ENCODE results near the gene WTAP.
"Not testable (repeated sequence)": the region's sequence is repeated elsewhere in the genome, so short reads cannot be mapped to it uniquely, and the experiment has no call there.

Gene WTAP

DNA sequence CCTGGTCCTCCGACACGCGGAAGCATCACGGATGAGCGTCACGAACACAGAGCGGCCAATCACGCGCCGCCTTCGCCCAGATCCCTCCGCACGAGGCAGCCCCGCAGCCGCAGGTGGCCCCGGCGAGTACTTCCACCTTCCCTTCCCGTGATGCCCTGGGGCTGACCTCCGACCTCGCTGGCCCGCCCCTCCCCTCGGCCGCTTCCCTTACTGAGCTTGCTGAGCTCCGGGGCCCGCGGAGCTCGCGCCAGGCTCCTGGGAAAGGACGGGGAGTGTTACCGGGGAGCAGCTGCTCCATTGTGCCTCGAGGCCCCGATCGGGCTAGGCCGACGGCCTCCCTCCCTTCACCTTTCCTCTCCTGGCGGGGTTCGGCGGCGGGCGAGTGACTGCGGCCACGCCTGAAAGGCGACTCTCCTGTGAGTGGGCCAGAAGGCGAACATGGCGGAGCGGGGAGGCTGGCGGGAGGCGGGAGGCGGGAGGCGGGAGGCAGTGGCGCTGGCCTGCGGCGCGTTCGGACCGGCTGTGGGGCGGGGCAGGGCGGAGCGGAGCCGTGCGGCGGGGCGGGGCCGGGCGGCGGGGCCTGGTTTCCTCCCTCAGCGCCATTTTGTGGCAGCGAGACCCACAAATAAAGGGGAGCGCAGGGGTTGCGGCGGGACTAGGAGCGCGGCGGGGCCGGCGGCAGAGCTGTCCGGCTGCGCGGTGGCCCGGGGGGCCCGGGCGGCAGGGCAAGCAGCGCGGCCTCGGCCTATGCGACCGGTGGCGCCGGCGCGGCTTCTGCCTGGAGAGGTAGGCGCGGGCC lies at the start of gene WTAP:
Gene WTAP, plus strand, starts transcription at position 589 of the 799 bp plus-strand sequence. CDS start 8,760 bp downstream, outside the sequence.
- H3K4me3 ChIP-seq (ENCODE audit: low read depth, low read length) = peak within 1 kb of the TSS; percentile 96

- H3K4me3 ChIP-seq (ENCODE audit: low read depth, low read length) = no peak overlapping the region
Observed at GRCh38 chr6:159677506-159678165, 49.7 kb upstream of the WTAP start.

DNA sequence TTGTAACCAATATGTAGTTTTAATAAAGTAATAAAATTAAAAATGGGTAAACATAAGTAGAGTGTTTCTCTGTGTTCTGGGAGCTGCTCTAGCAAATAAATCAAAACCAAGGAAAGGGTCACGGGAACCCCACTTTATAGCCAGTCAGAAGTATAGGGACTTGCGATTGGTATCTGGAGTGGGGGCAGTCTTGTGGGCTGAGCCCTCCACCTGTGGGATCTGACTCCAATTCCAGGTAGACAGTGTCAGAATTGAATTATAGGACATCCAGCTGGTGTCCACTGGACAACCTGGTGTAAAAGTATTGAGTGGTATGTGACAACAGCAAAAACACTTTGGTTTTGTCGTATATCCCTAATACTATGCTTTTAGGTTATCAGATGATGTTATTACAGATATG lies 48.7 kb upstream of the WTAP start:
- H3K4me3 ChIP-seq (ENCODE audit: low read depth, low read length) = no peak overlapping the region

- no peak overlapping the region for H3K4me3 ChIP-seq (ENCODE audit: low read depth, low read length)
Observed at GRCh38 chr6:159679091-159680077, 47.9 kb upstream of the WTAP start.

DNA sequence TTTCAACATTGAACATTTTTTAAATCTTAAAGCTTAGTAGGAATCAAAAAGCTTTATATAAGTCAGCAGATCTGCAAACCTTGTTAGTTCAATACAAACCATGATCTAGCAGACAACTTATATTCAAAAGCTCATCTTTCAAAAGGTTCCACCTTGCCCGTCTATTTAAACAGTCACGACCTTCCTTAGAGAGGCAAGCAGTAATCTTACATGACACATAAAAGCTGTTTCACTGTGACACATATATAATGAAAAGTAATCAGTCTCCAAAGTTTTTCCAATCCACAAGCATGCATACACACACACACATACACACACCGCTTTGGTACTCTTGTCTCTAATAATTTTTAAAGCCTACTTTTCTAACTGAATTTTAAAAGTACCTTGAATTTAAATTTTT lies 47.2 kb upstream of the WTAP start:
- no peak overlapping the region for H3K4me3 ChIP-seq (ENCODE audit: low read depth, low read length)

DNA sequence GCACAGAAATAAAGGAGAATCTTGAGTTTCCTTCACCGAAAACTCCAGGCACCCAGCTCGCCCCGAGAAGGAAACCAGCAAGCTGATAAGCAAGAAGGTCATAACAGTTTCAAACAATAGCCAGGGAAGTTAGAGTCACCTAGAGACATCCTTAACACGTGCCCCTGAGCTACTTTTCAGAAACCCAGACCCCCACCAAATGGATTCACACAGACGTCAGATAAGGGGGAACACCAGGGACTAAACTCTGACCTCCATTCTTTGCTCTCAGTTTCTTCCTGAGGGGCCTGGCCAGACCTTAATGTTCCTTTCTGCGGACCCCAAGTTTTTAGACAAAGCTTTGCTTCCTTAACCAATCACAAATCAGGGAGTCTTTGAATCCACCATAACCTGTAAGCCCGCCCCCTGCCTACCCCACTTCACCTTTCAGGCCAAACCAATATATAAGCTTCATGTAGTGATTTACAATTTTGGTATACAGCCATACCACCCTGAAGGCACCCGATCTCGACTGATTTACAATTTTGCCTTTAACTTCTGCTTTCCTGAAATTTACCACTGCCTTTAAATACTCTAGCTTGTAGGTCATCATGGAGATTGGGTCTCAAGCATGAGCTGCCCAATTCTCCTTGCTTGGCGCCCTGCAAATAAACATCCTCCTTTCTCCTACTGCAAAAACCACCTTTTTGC lies 46.0 kb upstream of the WTAP start:
- H3K4me3 ChIP-seq (ENCODE audit: low read depth, low read length) = no peak overlapping the region

- H3K4me3 ChIP-seq (ENCODE audit: low read depth, low read length) = no peak overlapping the region
Observed at GRCh38 chr6:159682295-159682694, 45.0 kb upstream of the WTAP start.

DNA sequence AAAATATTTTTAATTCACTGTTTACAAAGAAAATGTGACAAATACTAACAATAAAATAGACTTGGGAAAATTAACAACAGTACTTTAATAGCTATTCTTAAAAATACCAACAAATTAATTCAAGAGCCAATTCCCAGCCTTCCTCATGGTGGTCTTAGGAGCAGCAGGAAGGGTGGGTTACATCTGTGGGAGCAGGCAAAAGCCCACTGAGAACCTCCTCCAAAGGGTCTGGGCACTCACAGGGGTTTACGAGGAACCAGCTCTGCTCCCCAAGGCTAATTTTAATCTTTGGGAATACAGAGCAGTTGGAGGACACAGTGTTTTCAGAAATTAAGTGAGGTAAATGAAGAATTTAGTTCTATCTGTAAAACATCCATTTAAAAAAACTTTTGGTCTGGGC lies 44.5 kb upstream of the WTAP start:
- no peak overlapping the region for H3K4me3 ChIP-seq (ENCODE audit: low read depth, low read length)

- no peak overlapping the region for H3K4me3 ChIP-seq (ENCODE audit: low read depth, low read length)
Observed at GRCh38 chr6:159684013-159684304, 43.3 kb upstream of the WTAP start.

GRCh38 chr6:159686040-159686439 lies 41.3 kb upstream of the WTAP start:
- H3K4me3 ChIP-seq (ENCODE audit: low read depth, low read length) = no peak overlapping the region

DNA sequence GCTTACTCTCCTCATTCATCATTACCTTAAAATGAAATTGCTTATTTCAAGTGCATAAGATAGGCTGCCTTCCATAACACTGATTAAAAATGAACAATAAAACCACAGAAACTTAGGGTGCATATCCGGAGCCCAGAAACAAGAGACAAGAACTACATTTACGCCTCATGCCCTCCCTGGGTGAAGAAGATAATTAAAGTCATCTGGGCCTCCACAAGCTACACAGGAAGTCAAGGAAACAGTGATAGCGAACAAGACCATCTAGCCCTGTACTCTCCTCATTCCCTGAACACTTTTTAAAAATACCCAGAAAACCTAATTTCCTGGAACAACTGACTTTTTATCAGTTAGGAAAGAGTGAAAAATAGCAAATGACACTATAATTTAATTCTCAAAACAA lies 40.6 kb upstream of the WTAP start:
- no peak overlapping the region for H3K4me3 ChIP-seq (ENCODE audit: low read depth, low read length)

- H3K4me3 ChIP-seq (ENCODE audit: low read depth, low read length) = no peak overlapping the region
Observed at GRCh38 chr6:159687341-159687740, 40.0 kb upstream of the WTAP start.

DNA sequence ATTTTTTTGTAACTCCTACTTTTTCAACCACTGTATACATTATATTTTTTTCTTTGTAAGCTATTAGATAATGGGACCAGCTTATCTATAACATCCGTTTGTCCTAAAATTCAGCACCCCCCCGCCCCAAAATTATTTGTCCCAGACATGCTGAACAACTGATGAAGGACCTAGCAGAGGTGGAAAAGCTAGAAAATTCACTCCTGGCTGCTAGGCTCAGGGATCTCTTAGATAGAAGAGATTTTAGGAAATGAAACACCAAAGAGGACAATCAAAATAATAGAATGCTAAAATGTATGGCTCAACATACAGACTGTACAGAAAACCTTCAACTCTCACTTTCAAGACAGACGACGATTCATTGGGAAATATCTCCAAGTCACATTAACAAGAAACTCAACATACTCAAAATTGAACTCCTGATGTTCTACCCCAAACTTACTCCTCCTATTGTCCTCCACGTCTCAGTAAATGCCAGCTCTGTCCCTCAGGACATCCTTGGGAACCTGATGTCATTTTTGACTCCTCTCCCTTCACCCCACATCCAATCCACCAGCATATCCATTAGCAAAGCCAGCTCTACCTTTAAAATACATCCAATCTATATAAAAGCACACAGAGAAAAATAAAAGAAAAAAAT lies 38.9 kb upstream of the WTAP start:
- H3K4me3 ChIP-seq (ENCODE audit: low read depth, low read length) = no peak overlapping the region

DNA sequence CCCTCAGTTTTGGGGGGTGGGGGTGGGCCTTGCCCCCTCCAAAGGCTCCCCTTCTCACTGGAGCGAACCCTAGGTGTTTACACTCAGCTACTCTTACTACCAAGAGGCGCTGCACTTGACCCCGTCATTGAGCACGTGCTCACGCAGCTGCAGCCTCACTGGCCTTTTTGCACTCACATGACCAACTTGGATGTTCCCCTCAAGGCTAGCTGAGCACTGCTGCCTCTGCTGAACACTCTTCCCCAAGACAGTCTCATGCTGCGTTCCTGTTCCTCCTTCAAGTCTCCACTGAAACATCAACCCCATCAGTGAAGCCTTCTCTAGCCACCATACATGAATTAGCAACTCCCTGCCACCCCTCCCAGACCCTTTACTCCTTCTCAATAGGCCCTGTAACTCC lies 38.3 kb upstream of the WTAP start:
- H3K4me3 ChIP-seq (ENCODE audit: low read depth, low read length) = no peak overlapping the region

- H3K4me3 ChIP-seq (ENCODE audit: low read depth, low read length) = not testable (repeated sequence)
Observed at GRCh38 chr6:159690135-159690534, 37.2 kb upstream of the WTAP start.

GRCh38 chr6:159691133-159691962 lies 36.0 kb upstream of the WTAP start:
- no peak overlapping the region for H3K4me3 ChIP-seq (ENCODE audit: low read depth, low read length)

DNA sequence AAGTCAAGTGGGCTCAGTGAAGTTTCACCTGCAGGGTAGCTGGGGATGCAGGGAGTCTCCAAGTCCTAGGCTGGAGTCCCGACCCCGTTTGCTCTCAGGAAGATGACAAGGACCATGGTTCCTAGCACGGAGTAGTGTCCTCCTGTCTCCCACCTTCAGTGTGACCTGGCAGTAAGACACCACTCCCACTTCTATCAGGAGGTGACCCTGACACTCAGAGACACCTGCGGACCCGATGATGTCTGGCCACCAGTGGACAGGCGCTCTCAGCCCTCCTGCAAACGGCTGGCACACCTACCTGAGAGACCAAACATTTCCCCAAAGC lies 35.4 kb upstream of the WTAP start:
- H3K4me3 ChIP-seq (ENCODE audit: low read depth, low read length) = peak overlapping the region; percentile 72

DNA sequence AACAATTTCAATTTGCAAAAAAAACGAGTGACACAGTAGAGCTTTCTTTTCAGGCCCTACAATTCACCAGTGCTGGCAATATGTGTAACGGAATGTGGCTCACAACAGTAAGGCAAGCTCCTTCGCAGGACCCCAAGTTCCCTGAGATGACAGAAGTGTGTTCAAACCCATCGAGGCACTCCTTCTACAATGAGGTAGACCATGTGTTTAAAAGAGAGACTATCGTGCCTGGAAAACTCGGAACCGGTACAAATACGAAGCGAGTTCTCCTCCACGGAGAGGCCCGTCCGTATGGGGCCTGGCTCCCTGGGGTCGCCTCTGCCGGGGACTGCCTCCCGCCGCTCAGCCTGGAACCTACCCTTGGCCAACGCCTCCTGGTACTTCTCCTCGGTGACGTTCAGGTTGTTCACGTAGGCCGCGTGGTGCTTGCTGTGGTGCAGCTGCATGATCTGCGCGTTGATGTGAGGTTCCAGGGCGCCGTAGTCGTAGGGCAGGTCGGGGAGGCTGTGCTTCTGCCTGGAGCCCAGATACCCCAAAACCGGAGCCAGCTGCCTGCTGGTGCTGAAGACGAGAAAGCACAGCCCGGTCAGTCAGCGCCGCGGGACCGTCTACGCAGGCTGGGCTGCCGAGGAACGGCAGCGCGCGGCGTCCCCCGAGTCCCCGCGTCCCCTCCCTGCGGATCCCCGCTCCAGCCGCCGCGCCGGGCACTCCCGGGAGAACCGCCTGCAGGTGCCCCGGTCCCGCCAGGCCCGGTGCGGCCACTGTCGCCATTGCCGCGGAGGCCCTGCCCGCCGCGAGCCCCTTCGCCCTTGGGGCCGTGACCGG lies 34.8 kb upstream of the WTAP start:
- peak overlapping the region; percentile 72 for H3K4me3 ChIP-seq (ENCODE audit: low read depth, low read length)

Measured in iPS-11a (cell line).